RWPE2 (cell line): Measurements from ENCODE around the gene STARD8.

ENCODE experiments used
- ATAC-seq: fragments of 200-7000 bp; cut with Tn5 transposase; 3 replicates; pipeline ENCODE4 v1.9.1; 2021; ENCODE audit warnings: low read depth
- DNase-seq: peaks from one replicate; pipeline ENCODE4 v3.0.0-alpha.2; 2020; ENCODE audit warnings: low spot score
- H3K27ac ChIP-seq: fragments of 450-650 bp; 2 replicates; pipeline ENCODE4 v1.5.1; 2017; ENCODE audit warnings: mild to moderate bottlenecking; ENCODE audit not compliant: poor library complexity, severe bottlenecking
- H3K27me3 ChIP-seq: fragments of 250-450 bp; sonication (Bioruptor Pico); 2 replicates; pipeline ENCODE4 v1.5.1; 2021; ENCODE audit warnings: mild to moderate bottlenecking, moderate library complexity; ENCODE audit not compliant: insufficient read depth, poor library complexity, severe bottlenecking
- H3K36me3 ChIP-seq: fragments of 250-450 bp; sonication (Bioruptor Pico); 2 replicates; pipeline ENCODE4 v1.5.1; 2020; ENCODE audit warnings: low read depth, mild to moderate bottlenecking, moderate library complexity
- H3K4me1 ChIP-seq: fragments of 250-450 bp; sonication (Bioruptor Pico); 2 replicates; pipeline ENCODE4 v1.5.1; 2021; ENCODE audit warnings: mild to moderate bottlenecking, moderate library complexity; ENCODE audit not compliant: insufficient read depth, poor library complexity, severe bottlenecking
- H3K4me3 ChIP-seq: fragments of 250-450 bp; sonication (Bioruptor Pico); 2 replicates; pipeline ENCODE4 v1.5.1; 2021; ENCODE audit warnings: mild to moderate bottlenecking, moderate library complexity; ENCODE audit not compliant: severe bottlenecking
- H3K9me3 ChIP-seq: fragments of 250-450 bp; sonication (Bioruptor Pico); 2 replicates; pipeline ENCODE4 v1.5.1; 2021; ENCODE audit warnings: mild to moderate bottlenecking, moderate library complexity; ENCODE audit not compliant: severe bottlenecking
- CTCF ChIP-seq: fragments of 450-650 bp; IDR thresholded peaks from one replicate; pipeline ENCODE4 v1.5.1; 2017; ENCODE audit warnings: mild to moderate bottlenecking, moderate library complexity; ENCODE audit not compliant: poor library complexity, severe bottlenecking

The STARD8 gene

GRCh38 chrX:68658530-68658929, 11.1 kb downstream of the STARD8 start:
- no peaks in the 10 kb centered on the region for H3K9me3 ChIP-seq
- no peaks in the 10 kb centered on the region for H3K4me1 ChIP-seq
- H3K36me3 ChIP-seq, result no peaks in the 10 kb centered on the region
- no peak for DNase-seq
- ATAC-seq, result no peak
- no peak overlapping the region for H3K27ac ChIP-seq
- no peak overlapping the region for H3K4me3 ChIP-seq
- H3K27me3 ChIP-seq, result no peaks in the 10 kb centered on the region
- no peak for TF ChIP-seq CTCF

DNA sequence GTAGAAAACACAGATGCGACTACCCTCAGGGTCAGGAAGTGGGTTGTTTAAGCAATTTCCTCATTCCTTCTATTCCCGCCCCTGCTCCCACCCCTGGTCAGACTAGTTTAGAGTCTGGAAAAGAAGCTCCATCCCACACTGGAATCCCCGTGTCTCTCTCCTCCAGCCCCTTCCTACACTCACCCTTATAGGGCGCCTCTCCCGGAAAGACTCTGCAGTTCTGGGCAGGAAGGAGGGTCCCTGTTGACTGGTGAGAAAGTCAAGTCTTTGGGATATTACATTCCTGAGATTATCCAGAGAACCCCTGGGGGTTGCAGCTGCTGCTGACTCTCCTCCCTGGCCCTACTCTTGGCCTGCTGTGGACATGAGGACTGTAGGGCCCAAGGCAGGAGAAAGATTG, 11.9 kb downstream of the STARD8 start:
- no peak overlapping the region for H3K27ac ChIP-seq
- DNase-seq (no peak), ATAC-seq (no peak)
- H3K36me3 ChIP-seq, result no peaks in the 10 kb centered on the region
- H3K27me3 ChIP-seq, result no peaks in the 10 kb centered on the region
- no peaks in the 10 kb centered on the region for H3K9me3 ChIP-seq
- TF ChIP-seq CTCF, result no peak
- no peak overlapping the region for H3K4me3 ChIP-seq
- H3K4me1 ChIP-seq, result no peaks in the 10 kb centered on the region

DNA sequence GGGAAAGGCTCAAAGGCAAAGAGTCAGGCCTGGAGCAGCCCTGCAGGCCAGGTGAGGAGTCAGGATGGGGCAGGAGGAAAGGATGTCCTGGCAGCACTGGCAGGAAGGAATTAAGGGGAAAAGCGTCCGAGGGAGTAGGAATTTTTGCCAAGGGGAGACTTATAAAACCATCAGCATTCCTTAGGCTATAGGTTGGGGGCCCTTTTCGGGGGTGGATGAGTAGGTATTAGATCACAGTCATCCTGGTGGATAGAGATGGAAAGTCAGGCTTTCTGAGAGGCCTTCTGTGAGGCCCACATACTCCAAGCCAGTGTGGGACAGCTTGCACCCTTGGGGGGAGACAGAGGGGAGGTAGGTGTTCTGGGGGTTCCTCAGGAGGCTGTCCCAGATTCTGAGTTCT, 12.3 kb downstream of the STARD8 start:
- DNase-seq (no peak), ATAC-seq (no peak)
- Histone ChIP-seq H3K4me1 (no peaks in the 10 kb centered on the region), H3K27me3 (no peaks in the 10 kb centered on the region), H3K9me3 (no peaks in the 10 kb centered on the region), H3K36me3 (no peaks in the 10 kb centered on the region), H3K27ac (no peak overlapping the region), H3K4me3 (no peak overlapping the region)
- TF ChIP-seq CTCF, result no peak

GRCh38 chrX:68660746-68661145, 13.3 kb downstream of the STARD8 start:
- DNase-seq, result no peak
- H3K4me3 ChIP-seq, result no peak overlapping the region
- no peak overlapping the region for H3K27ac ChIP-seq
- TF ChIP-seq CTCF, result no peak
- H3K36me3 ChIP-seq, result no peaks in the 10 kb centered on the region
- no peaks in the 10 kb centered on the region for H3K27me3 ChIP-seq
- ATAC-seq, result no peak
- no peaks in the 10 kb centered on the region for H3K9me3 ChIP-seq
- no peaks in the 10 kb centered on the region for H3K4me1 ChIP-seq

- no peak overlapping the region for H3K4me3 ChIP-seq
- no peak for TF ChIP-seq CTCF
- H3K27ac ChIP-seq, result no peak overlapping the region
- no peaks in the 10 kb centered on the region for H3K36me3 ChIP-seq
- ATAC-seq (no peak), DNase-seq (no peak)
- no peaks in the 10 kb centered on the region for H3K4me1 ChIP-seq
- H3K27me3 ChIP-seq, result no peaks in the 10 kb centered on the region
- no peaks in the 10 kb centered on the region for H3K9me3 ChIP-seq
Observed at GRCh38 chrX:68665502-68665901, 18.0 kb downstream of the STARD8 start.
